Endometrium (tissue), 2 donors: ENCODE data around the gene DNASE2.
"Not testable (repeated sequence)": the region's sequence is repeated elsewhere in the genome, so short reads cannot be mapped to it uniquely, and the experiment has no call there.

Source experiments
- FAIRE-seq: peaks from 2 replicates; lab custom pipeline; 2012; peaks lifted over from hg19 to GRCh38; lab: Jason Lieb, UNC
- donor health status: control.
- donor health status: control.

DNASE2 gene

GRCh38 chr19:12864143-12864542 is 17.1 kb downstream of the DNASE2 start:
- FAIRE-seq: no peak

- no peak for FAIRE-seq
Measured at GRCh38 chr19:12859546-12859945, 21.7 kb downstream of the DNASE2 start.

- no peak for FAIRE-seq
Measured at GRCh38 chr19:12858041-12858928, 23.0 kb downstream of the DNASE2 start.

GRCh38 chr19:12856653-12857052 is 24.6 kb downstream of the DNASE2 start:
- no peak for FAIRE-seq

GRCh38 chr19:12847159-12848139 is 33.8 kb downstream of the DNASE2 start:
- FAIRE-seq: no peak

GRCh38 chr19:12846613-12847012 is 34.6 kb downstream of the DNASE2 start:
- not testable (repeated sequence) for FAIRE-seq

- no peak for FAIRE-seq
Measured at GRCh38 chr19:12843999-12844732, 37.1 kb downstream of the DNASE2 start.

- no peak for FAIRE-seq
Measured at GRCh38 chr19:12843328-12843727, 37.9 kb downstream of the DNASE2 start.

GRCh38 chr19:12842511-12842910 is 38.7 kb downstream of the DNASE2 start:
- FAIRE-seq: no peak

GRCh38 chr19:12841094-12841493 is 40.2 kb downstream of the DNASE2 start:
- FAIRE-seq: no peak

- no peak for FAIRE-seq
Measured at GRCh38 chr19:12840091-12841079, 40.9 kb downstream of the DNASE2 start.

- no peak for FAIRE-seq
Measured at GRCh38 chr19:12838886-12839756, 42.1 kb downstream of the DNASE2 start.

- FAIRE-seq: no peak
Measured at GRCh38 chr19:12838182-12838885, 42.9 kb downstream of the DNASE2 start, which contains the start of gene MAST1. MAST1 (plus strand) TSS chr19:12838515; CDS start chr19:12838573, 58 bp downstream.

GRCh38 chr19:12837225-12837624 is 44.0 kb downstream of the DNASE2 start:
- FAIRE-seq: no peak

- no peak for FAIRE-seq
Measured at GRCh38 chr19:12836529-12836863, 44.8 kb downstream of the DNASE2 start.

- no peak for FAIRE-seq
Measured at GRCh38 chr19:12834976-12835757, 46.1 kb downstream of the DNASE2 start.

GRCh38 chr19:12834566-12834943 is 46.7 kb downstream of the DNASE2 start, which contains the start of gene RTBDN:
RTBDN (minus strand) TSS chr19:12834579; CDS start chr19:12829979, 4,600 bp downstream.
- no peak for FAIRE-seq
